GM18868 (cell line): Measurements from ENCODE around the gene EMILIN1.
"Not testable (repeated sequence)": the region's sequence is repeated elsewhere in the genome, so short reads cannot be mapped to it uniquely, and the experiment has no call there.

Experiments
- ATAC-seq: cut with Tn5 transposase; IDR thresholded peaks from one replicate; pipeline ENCODE4 v1.9.1; 2021; ENCODE audit warnings: mild to moderate bottlenecking, moderate library complexity; ENCODE audit not compliant: unreplicated experiment

EMILIN1 gene

DNA sequence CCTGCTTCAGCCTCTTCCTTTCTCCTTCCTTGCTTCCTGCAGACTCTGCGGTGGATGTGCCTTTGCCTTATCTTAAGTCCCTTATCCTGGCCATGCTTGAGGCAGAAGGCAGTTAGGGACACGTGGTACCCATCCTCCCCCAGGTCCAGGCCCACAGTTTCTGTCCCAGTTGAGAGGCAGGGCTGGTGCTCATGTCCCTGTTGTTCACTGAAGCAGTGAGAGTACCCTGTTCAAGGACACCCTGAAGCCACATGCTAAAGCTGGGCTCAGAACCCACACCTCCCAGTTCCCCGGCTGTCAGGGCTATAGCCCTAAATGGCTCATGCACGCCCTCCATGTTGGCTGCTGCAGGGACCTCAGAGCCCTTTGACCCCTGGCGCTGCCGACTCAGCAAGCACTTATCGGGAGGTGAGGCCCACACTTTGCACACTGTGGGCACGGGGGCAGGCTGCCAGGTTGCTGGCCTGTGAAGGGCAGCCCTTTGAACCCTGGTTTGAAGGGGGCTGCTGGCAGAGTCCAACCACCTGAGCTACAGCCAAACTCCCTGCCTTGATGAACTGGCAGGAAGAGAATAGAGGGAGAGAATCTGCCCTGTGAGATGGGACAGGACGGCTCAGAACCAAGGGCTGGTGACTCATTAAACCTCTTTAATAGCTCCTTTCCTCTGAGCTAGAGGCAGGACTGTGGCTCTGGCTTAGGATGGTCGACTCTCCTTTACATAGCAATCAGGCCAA lies 14.4 kb downstream of the EMILIN1 start:
- ATAC-seq: no peak

DNA sequence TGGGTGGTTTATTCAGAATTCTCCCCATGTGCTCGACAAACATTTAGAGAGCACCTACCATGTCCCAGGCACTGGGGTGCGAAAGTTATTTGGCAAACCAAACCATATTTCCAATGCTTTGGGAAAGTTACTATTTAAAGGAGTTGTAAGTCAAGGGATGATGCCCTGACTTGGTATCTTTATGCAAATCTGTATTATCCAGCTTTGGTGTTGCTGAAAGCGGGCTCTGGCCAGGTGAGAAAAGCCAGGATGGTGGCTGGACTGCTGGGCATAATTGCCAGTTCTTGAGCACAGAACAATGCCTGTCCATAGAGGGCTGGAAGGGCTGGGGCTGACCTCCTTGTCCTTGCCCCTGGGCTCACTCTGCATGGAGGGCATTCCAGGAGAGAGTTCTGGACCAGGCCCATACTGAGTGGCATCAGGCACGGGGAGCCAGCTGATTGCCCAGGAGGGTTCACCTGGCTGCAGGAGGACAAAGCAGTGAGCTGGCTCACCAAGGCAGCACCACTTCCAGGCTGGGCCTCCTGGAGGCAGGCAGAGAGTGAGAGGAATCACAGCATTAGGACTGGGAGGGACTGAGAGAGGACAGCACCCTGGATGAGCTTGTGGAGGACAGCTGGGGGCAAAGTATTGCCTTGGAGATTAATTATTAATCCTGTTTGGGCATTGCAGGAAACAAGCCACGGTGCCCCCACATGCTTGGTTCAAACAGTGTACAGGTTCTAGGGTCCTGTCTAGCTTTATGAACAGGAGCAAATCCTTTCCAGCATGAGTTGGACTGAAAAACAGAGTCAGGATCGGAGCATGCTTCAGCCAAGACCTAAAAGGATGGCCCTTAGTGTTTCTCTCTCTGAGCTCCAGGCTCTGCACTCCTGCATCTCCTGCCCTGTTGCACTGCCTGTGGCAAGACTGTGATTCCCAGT lies 15.3 kb downstream of the EMILIN1 start:
- ATAC-seq: no peak

DNA sequence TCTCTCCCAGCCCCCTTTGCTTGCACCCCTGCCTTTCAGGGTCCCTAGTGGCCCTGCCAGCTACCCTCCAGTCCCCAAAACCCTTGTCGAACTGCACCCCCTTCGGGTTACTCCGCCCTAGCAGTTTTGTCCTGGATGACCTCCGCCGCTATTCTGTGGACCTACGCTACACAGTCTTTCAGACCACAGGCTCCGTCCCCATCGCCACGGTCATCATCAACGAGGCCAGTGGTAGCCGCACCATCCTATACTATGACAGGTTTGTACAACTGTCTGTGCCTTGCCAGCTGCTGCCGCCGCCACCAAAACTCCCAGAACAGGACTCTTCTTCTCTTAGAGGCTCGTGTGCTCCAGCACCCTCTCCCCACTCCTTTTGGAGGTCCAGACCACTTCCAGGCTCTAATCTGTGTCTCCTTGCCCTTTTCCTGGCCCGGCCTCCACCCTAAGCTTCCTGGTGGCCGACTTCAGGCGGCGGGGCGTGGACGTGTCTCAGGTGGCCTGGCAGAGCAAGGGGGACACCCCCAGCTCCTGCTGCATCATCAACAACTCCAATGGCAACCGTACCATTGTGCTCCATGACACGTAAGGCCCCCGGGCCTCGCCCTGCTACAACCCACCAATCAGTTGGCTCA lies 16.1 kb downstream of the EMILIN1 start:
- ATAC-seq: no peak

GRCh38 chr2:27095427-27095744 lies 17.0 kb downstream of the EMILIN1 start:
- ATAC-seq: no peak

DNA sequence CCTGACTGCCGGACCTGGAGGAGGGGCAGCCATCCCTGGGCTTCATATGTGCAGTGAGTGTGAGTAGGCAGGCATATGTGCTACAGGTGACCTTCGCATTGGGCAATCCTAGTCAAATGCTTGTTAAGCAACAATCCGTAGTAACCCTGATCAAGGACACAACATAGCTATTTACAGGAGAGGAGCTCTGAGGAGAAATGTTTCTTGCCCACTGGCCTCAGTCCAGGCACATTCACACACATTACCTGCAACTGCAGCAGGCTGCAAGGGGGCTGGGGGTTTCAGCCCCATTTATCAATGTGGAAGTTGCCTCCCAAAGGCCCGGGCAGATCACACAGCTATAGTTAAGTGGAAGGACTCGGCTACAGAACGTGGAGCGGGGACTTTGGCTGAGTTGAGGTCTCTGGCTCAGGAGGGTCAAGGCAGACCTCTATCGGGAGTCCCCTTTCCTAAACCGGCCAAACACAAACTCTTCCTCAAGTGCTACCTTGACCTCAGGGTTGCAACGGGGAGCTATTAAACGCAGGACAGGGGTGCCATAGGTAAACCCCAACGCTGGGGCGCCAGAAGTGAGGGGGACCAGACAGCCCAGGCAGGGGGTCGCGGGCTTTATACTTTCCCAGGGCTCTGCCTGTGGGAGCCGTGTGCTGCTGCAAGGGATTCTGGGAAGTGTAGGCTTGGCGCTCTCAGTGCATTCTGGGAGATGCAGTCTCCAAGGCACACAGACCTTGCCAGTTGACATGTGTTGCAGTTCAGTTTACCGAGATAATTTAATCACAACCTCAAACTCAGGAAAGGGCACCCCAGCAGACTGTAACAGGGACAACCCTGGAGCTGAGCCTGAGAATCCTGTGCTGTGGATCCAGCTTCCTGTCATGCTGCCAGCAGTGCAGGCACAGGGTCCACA lies 17.6 kb downstream of the EMILIN1 start:
- ATAC-seq: no peak

DNA sequence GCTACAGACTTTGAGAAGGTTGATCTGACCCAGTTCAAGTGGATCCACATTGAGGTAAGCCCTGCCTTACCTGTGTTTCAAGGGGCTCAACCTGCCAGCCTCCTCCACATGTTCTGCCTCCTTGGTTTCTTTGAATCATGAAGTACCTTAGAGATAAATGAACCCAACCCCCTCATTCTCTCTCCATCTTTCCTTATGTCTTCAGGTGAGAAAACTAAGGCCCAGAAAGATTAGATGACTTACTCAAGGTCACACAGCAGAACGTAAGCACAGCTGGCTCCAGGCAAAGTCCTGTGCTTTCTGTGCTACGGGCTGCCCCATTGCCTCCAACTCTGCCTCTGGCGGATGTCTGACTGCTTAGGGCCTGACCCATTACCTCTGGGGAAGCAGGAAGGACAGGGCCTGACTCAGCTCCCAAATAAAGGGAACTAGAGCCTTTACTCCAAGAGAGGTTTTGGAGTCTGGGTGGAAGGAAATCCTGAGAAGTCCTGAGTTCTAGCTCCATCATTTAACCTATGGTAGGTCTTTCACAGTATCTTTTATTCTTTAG lies 18.4 kb downstream of the EMILIN1 start:
- no peak for ATAC-seq

DNA sequence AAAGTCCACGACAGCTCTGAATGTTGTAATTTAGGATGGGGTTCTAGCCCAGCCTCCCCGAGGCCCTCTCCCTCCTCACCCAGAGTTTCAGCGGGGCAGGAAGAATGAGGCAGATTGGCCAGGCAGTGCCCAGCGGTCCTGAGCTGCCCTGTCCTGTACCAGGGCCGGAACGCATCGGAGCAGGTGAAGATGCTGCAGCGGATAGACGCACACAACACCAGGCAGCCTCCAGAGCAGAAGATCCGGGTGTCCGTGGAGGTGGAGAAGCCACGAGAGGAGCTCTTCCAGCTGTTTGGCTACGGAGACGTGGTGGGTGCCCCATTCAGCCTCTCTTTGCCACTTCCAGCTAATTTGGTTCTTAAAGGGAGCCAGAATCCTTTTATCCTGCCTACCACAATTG lies 18.9 kb downstream of the EMILIN1 start:
- ATAC-seq: no peak

DNA sequence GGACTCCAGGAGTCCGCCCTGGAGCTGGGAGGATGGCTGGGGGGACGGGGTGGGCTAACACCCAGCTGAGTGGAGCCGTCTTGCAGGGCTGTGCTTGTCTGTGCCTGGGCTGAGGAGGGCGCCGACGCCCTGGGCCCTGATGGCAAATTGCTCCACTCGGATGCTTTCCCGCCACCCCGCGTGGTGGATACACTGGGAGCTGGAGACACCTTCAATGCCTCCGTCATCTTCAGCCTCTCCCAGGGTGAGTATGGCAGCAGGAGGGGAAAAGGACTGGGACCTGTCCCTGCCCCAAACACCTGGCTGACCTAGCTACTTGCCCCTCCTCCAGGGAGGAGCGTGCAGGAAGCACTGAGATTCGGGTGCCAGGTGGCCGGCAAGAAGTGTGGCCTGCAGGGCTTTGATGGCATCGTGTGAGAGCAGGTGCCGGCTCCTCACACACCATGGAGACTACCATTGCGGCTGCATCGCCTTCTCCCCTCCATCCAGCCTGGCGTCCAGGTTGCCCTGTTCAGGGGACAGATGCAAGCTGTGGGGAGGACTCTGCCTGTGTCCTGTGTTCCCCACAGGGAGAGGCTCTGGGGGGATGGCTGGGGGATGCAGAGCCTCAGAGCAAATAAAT lies 21.0 kb downstream of the EMILIN1 start:
- no peak for ATAC-seq

DNA sequence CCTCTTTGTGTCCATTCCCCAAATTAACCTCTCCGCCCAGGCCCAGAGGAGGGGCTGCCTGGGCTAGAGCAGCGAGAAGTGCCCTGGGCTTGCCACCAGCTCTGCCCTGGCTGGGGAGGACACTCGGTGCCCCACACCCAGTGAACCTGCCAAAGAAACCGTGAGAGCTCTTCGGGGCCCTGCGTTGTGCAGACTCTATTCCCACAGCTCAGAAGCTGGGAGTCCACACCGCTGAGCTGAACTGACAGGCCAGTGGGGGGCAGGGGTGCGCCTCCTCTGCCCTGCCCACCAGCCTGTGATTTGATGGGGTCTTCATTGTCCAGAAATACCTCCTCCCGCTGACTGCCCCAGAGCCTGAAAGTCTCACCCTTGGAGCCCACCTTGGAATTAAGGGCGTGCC lies 21.6 kb downstream of the EMILIN1 start:
- ATAC-seq: no peak

GRCh38 chr2:27102329-27102728 lies 23.9 kb downstream of the EMILIN1 start:
- no peak for ATAC-seq

DNA sequence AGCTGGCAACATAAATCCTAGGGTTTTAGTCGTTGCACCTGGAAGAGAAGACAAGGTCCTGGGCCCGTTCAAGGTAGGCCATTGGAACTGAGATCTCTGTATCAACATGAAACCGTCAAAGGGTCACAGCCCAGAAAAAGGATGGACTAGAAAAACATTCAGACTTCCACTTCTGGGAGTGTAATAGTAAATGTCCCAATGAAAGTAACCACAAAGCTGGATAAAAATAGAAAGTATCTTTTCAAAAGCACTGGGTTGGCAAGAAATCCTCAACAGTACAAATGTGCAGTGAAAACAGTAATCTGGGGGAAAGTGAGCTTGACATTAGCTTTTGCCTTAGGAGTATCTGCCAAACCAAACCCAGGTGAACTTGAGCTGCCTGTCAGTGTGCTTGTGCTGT lies 27.6 kb downstream of the EMILIN1 start:
- no peak for ATAC-seq

GRCh38 chr2:27108221-27108620 lies 29.8 kb downstream of the EMILIN1 start:
- no peak for ATAC-seq

DNA sequence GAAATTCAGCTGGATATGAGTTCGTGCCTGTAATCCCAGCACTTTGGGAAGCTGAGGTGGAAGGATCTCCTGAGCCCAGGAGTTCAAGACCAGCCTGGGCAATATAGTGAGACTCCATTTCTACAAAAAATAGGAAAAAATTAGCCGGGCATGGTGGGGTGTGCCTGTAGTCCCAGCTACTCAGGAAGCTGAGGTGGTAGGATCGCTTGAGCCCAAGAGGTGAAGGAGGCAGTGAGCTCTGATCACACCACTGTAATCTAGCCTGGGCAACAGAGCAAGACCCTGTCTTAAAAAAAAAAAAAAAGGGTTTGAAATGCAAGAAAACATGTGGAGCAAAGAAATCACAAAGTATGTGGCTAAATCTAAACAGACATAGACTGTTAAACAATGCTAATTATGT lies 30.7 kb downstream of the EMILIN1 start:
- ATAC-seq: no peak

GRCh38 chr2:27110603-27111352 lies 32.4 kb downstream of the EMILIN1 start:
- ATAC-seq: not testable (repeated sequence)

- ATAC-seq: not testable (repeated sequence)
Measured at GRCh38 chr2:27111392-27112078, 33.1 kb downstream of the EMILIN1 start.

DNA sequence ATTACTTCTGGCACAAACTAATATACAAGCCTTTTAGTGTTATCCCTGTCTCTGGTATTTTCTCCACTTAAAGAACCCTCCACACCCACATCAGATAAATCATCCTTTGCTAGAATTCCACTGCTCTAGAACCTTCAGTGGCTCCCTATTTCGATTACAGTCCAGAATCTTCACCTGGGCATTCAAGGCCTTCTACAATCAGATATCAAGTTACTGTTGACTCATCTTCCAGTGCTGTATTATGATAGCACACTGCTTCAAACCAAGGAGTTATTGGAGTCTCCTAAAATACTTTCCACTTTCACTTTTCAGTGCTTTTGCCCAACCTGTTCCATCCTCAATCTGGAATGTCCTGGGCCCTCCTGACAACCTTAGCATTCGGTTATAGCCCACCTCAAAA lies 37.1 kb downstream of the EMILIN1 start:
- no peak for ATAC-seq

DNA sequence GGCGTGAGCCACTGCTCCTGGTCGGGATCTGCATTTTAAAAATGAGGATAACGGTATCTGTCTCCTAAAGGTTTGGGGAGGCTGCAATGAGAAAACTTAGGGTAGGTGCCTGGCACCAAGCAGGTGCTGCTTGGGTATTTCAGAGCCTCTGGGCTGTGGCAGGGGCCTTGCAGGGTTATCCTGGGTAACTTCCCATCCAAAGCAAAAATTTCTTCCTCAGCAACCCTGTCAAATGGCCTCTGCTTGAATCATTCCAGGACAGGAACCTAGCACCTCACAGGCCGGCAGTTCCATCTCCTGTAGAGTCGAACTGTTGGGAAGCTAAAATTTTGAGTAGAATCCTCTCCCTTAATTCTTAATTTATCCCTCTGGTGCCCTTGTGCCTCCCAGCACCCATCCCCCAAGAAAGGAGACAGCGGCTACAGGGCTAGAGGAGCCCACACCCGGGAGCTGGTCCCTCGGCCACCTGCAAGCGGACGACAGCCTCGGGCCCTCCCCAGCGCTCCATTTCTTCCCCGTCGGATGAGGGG lies 39.6 kb downstream of the EMILIN1 start:
- no peak for ATAC-seq

GRCh38 chr2:27118525-27119329 lies 40.3 kb downstream of the EMILIN1 start, which contains the start of gene CGREF1:
TSS of gene CGREF1 (minus strand) at chr2:27119128. CDS start at chr2:27104366, 14,762 bp downstream.
- ATAC-seq: no peak
